A673 (cell line): ENCODE data around the gene ARL9. TPM values are rescaled to one million over a fixed set of nuclear protein-coding genes. Genes with fewer than 3 reads are reported as not detected.
"Not testable (repeated sequence)": the region's sequence is repeated elsewhere in the genome, so short reads cannot be mapped to it uniquely, and the experiment has no call there.

Experiments used
- BruUV-seq: library from RNA; stranded (reverse); fragments of 400-500 nt; replicated peaks from 2 replicates; lab custom pipeline; 2021; lab: Mats Ljungman, UMichigan
- CTCF ChIA-PET: fragments of 300-600 bp; sonication (Branson Sonifier 250); formaldehyde crosslinking; loops from one replicate; lab custom pipeline; 2022; ENCODE audit warnings: antibody characterized with exemption; lab: Charles Lee
- POLR2A ChIA-PET: fragments of 300-600 bp; sonication (Branson Sonifier 250); formaldehyde crosslinking; loops from one replicate; lab custom pipeline; 2022; ENCODE audit warnings: antibody characterized with exemption; ENCODE audit not compliant: low non-redundant PET; lab: Charles Lee
- DNase-seq: peaks from one replicate; pipeline ENCODE4 v3.0.0-alpha.2; 2015; ENCODE audit warnings: low spot score
- H3K27ac ChIP-seq: fragments of 200-600 bp; sonication (generic); 2 replicates; pipeline ENCODE4 v1.5.1; 2016; ENCODE audit warnings: mixed run types, low read depth, mild to moderate bottlenecking, mixed read lengths, antibody characterized with exemption, low read length; ENCODE audit not compliant: poor library complexity, severe bottlenecking
- H3K27me3 ChIP-seq: fragments of 200-600 bp; sonication (generic); replicated peaks from 2 replicates; pipeline ENCODE4 v1.6.1; 2017; ENCODE audit warnings: mixed run types, low read depth, mild to moderate bottlenecking, mixed read lengths, antibody characterized with exemption, low read length; ENCODE audit not compliant: insufficient read depth, poor library complexity
- H3K36me3 ChIP-seq: fragments of 200-600 bp; sonication (generic); 2 replicates; pipeline ENCODE4 v1.6.1; 2016; ENCODE audit warnings: mixed run types, mild to moderate bottlenecking, mixed read lengths, antibody characterized with exemption, low read length; ENCODE audit not compliant: insufficient read depth, poor library complexity, severe bottlenecking
- H3K4me1 ChIP-seq: fragments of 200-600 bp; sonication (generic); 2 replicates; pipeline ENCODE4 v1.6.1; 2017; ENCODE audit warnings: mixed run types, mild to moderate bottlenecking, mixed read lengths, antibody characterized with exemption, low read length; ENCODE audit not compliant: insufficient read depth, poor library complexity, severe bottlenecking
- H3K4me3 ChIP-seq: fragments of 200-600 bp; sonication (generic); 2 replicates; pipeline ENCODE4 v1.5.1; 2016; ENCODE audit warnings: low read depth, mixed run types, mild to moderate bottlenecking, mixed read lengths, low read length; ENCODE audit not compliant: poor library complexity, severe bottlenecking
- H3K9me3 ChIP-seq: fragments of 200-600 bp; sonication (generic); 2 replicates; pipeline ENCODE4 v1.6.1; 2016; ENCODE audit warnings: mixed run types, low read depth, mild to moderate bottlenecking, mixed read lengths, antibody characterized with exemption, low read length; ENCODE audit not compliant: poor library complexity, severe bottlenecking
- EZH2 ChIP-seq: fragments of 200-600 bp; sonication (generic); IDR thresholded peaks from 2 replicates; pipeline ENCODE4 v1.6.1; 2017; ENCODE audit warnings: borderline replicate concordance, low read depth, mild to moderate bottlenecking, mixed read lengths, antibody characterized with exemption, low read length; ENCODE audit not compliant: poor library complexity, severe bottlenecking
- intact Hi-C: fragments of 100-400 bp; cut with micrococcal nuclease; formaldehyde crosslinking; loops from one replicate; pipeline ENCODE4 v1.10.0; 2022; ENCODE audit not compliant: unreplicated experiment
- total RNA-seq: library from RNA; stranded (reverse); gene quantifications from 2 replicates; pipeline ENCODE4 v1.2.3, GENCODE V29; 2021
- TF ChIP-seq, protein P1 (sequence below): fragments of 300-800, 200-600 bp; sonication (generic); conservative IDR thresholded peaks from 2 replicates; pipeline ENCODE4 v1.5.1; 2017; ENCODE audit warnings: low read depth, mild to moderate bottlenecking, antibody characterized with exemption, low read length, moderate library complexity, mixed read lengths

The ARL9 gene
- total RNA-seq, 1 experiment from 2014 or later = 0.24 TPM

DNA sequence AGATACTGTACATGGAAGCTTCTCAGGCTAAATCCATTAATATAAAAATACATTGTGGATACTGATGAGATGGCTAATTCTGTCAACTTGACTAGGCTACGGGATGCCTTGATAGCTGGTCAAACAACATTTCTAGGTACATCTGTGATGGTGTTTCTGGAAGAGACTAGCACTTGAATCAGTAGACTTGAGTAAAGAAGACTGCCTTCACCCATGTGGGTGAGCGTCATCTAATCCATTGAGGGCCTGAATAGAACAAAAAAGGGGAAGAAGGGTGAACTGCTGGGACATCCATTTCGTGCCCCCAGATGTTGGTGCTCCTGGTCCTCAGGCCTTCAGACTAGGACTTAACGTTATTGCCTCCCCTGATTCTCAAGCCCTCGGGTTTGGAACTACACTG lies 41.9 kb upstream of the ARL9 start:
- POLR2A ChIA-PET = no interaction called here
- Histone ChIP-seq H3K27ac (no peak overlapping the region), H3K4me3 (no peak overlapping the region), H3K9me3 (no peaks in the 10 kb centered on the region), H3K27me3 (no peaks in the 10 kb centered on the region), H3K4me1 (no peaks in the 10 kb centered on the region), H3K36me3 (peaks cover 26% of the 10 kb centered on the region)
- BruUV-seq = no TSS peak
- no peak for TF ChIP-seq EZH2
- TF ChIP-seq, protein P1, sequence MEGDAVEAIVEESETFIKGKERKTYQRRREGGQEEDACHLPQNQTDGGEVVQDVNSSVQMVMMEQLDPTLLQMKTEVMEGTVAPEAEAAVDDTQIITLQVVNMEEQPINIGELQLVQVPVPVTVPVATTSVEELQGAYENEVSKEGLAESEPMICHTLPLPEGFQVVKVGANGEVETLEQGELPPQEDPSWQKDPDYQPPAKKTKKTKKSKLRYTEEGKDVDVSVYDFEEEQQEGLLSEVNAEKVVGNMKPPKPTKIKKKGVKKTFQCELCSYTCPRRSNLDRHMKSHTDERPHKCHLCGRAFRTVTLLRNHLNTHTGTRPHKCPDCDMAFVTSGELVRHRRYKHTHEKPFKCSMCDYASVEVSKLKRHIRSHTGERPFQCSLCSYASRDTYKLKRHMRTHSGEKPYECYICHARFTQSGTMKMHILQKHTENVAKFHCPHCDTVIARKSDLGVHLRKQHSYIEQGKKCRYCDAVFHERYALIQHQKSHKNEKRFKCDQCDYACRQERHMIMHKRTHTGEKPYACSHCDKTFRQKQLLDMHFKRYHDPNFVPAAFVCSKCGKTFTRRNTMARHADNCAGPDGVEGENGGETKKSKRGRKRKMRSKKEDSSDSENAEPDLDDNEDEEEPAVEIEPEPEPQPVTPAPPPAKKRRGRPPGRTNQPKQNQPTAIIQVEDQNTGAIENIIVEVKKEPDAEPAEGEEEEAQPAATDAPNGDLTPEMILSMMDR = no peak
- DNase-seq = no peak
- CTCF ChIA-PET = no interaction called here
- intact Hi-C loops = no loop called here

DNA sequence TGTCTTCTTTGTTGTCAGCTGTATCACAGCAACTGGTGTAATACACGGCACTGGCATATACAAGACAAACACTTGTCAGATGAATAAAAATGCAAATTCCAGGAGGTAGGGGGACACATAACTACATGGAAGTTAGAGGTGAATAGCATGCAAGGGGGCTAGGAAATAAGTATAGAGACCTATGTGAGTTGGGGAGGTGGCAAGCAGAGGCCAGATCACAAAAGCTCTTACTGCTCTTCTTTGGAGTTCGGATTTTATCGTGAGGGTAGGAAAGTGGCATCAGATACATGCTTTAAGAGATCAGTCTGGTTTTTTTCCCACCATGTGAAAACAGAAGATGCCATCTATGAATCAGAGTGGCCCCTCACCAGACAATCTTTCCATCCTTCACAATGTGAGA lies 41.0 kb upstream of the ARL9 start:
- CTCF ChIA-PET = no interaction called here
- BruUV-seq = no TSS peak

DNA sequence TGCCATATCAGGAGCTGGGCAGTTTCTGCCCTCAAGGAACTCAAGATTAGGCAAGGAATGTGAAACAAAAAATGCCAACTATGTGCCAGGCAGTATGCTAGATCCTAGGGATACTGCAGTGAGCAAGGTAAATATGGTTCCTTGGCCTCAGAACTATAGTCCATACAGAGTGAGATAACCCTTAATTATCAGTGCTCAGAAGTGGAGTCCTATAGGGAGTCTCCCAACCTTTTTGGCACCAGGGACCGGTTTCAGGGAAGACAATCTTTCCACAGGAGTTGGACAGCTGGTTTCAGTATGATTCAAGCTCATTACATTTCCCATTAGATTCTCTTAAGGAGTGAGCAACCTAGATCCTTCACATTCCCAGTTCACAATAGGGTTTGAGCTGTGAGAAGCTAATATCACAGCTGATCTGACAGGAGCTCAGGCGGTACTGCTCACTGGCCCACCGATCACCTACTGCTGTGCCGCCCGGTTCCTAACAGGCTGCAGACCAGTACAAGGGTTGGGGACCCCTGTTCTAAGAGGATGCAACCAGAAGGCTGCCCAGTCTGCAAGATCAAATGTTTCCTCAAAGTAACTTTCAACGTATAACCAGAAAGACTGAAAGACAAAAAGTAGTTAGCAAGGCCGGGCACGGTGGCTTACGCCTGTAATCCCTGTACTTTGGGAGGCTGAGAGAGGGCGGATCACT lies 39.8 kb upstream of the ARL9 start:
- no TSS peak for BruUV-seq
- Histone ChIP-seq H3K4me1 (no peaks in the 10 kb centered on the region), H3K9me3 (no peaks in the 10 kb centered on the region), H3K36me3 (peaks cover 16% of the 10 kb centered on the region), H3K27ac (no peak overlapping the region), H3K27me3 (no peaks in the 10 kb centered on the region), H3K4me3 (peak overlapping the region; percentile 82)
- intact Hi-C loops = no loop called here
- POLR2A ChIA-PET = no interaction called here
- CTCF ChIA-PET = no interaction called here
- TF ChIP-seq, protein P1 = no peak
- no peak for TF ChIP-seq EZH2
- DNase-seq = no peak

More for the DNA sequence above, 41.0 kb upstream of the ARL9 start:
- no peak for DNase-seq
- H3K4me1 ChIP-seq = no peaks in the 10 kb centered on the region
- H3K9me3 ChIP-seq = no peaks in the 10 kb centered on the region
- TF ChIP-seq EZH2 = no peak
- TF ChIP-seq, protein P1 = no peak
- no peak overlapping the region for H3K27ac ChIP-seq
- POLR2A ChIA-PET = no interaction called here
- no peaks in the 10 kb centered on the region for H3K27me3 ChIP-seq
- peaks cover 18% of the 10 kb centered on the region for H3K36me3 ChIP-seq
- intact Hi-C loops = no loop called here
- no peak overlapping the region for H3K4me3 ChIP-seq

DNA sequence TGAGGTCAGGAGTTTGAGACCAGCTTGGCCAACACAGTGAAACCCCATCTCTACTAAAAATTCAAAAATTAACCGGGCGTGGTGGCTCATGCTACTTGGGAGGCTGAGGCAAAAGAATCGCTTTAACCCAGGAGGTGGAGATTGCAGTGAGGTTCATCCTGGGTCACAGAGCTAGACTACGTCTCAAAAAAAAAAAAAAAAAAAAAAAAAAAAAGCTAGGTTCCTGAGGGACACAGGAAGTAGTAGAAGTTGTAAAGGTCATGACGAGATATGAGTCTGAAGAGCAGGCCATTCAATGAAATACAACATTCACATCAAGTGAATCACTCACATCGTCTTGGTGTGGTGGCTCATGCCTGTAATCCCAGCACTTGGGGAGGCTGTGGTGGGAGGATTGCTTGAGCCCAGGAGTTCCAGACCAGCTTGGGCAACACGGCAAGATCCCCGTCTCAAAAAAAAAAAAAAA lies 39.3 kb upstream of the ARL9 start:
- Histone ChIP-seq H3K4me3 (peak overlapping the region; percentile 82), H3K27ac (peak overlapping the region; percentile 82), H3K36me3 (peaks cover 17% of the 10 kb centered on the region)
- DNase-seq, BruUV-seq, H3K27me3 ChIP-seq, intact Hi-C loops, H3K4me1 ChIP-seq, H3K9me3 ChIP-seq, CTCF ChIA-PET, POLR2A ChIA-PET: not testable (repeated sequence)
